Natural killer cell treated with Interleukin-12 subunit alpha and Interleukin-12 subunit beta and Interleukin-15 and Interleukin-18, amount 100 ng/mL, for 72 hours (primary cell): Measurements from ENCODE around the gene OR4A15. TPM values are rescaled to one million over a fixed set of nuclear protein-coding genes. Genes with fewer than 3 reads are reported as not detected.

Experiments
- ATAC-seq, 2 donors: fragments of 150-1000 bp; cut with Tn5 transposase in 1 of 2; sonication (Bioruptor Pico), chemical (Tn5 transposase) in 1 of 2; 2 replicates each; pipeline ENCODE4 v1.10.0; 2021
- DNase-seq: peaks from one replicate; pipeline ENCODE4 v3.0.0; 2022; ENCODE audit warnings: low spot score
- H3K27ac Mint-ChIP-seq, 2 donors: 1 replicate in 1 of 2; 2 replicates in 1 of 2; pipeline ENCODE4 v1.8.0; 2022; ENCODE audit warnings: mixed read lengths in 2 of 2, mild to moderate bottlenecking in 1 of 2, moderate library complexity in 1 of 2
- H3K27me3 Mint-ChIP-seq, 2 donors: 1 replicate in 1 of 2; 2 replicates in 1 of 2; pipeline ENCODE4 v1.8.0; 2022; ENCODE audit warnings: mixed read lengths in 2 of 2
- H3K36me3 Mint-ChIP-seq: one replicate; pipeline ENCODE4 v1.8.0; 2022; ENCODE audit warnings: mixed read lengths
- H3K4me1 Mint-ChIP-seq, 2 donors: 1 replicate in 1 of 2; 2 replicates in 1 of 2; pipeline ENCODE4 v1.8.0; 2022; ENCODE audit warnings: low read depth in 2 of 2, mixed read lengths in 2 of 2, mild to moderate bottlenecking in 1 of 2
- H3K4me3 Mint-ChIP-seq: one replicate; pipeline ENCODE4 v1.8.0; 2022; ENCODE audit warnings: mixed read lengths
- H3K9me3 Mint-ChIP-seq: 2 replicates; pipeline ENCODE4 v1.8.0; 2022; ENCODE audit warnings: mixed read lengths
- total RNA-seq, 2 donors: library from RNA; stranded (reverse); gene quantifications; one replicate each; pipeline ENCODE4 v1.2.3, GENCODE V29; 2022

OR4A15 gene
- total RNA-seq, result not detected

- H3K9me3 Mint-ChIP-seq, result peaks cover 27% of the 10 kb centered on the region
These were observed at the start of gene OR4A15 for GRCh38 chr11:55367674-55368073. OR4A15 (plus strand) TSS chr11:55367974; CDS start chr11:55367974, 0 bp downstream.

GRCh38 chr11:55324500-55324899 is 43.3 kb upstream of the OR4A15 start:
- Mint-ChIP-seq H3K9me3 (peaks cover 2% of the 10 kb centered on the region), H3K4me3 (no peak overlapping the region), H3K36me3 (peaks cover 4% of the 10 kb centered on the region), H3K27me3 (no peaks in the 10 kb centered on the region), H3K4me1 (no peaks in the 10 kb centered on the region), H3K27ac (no peak overlapping the region)
- DNase-seq (no peak), ATAC-seq (no peak)

More at GRCh38 chr11:55367674-55368073, at the start of gene OR4A15:
- no peaks in the 10 kb centered on the region for H3K27me3 Mint-ChIP-seq
- H3K36me3 Mint-ChIP-seq, result peaks cover 9% of the 10 kb centered on the region
- no peaks in the 10 kb centered on the region for H3K4me1 Mint-ChIP-seq
- ATAC-seq, result no peak
- no peak within 1 kb of the TSS for H3K27ac Mint-ChIP-seq
- no peak for DNase-seq
- no peak within 1 kb of the TSS for H3K4me3 Mint-ChIP-seq

GRCh38 chr11:55342901-55343300 is 24.9 kb upstream of the OR4A15 start, which contains the start of gene OR4A16:
OR4A16 (plus strand) TSS chr11:55343201; CDS start chr11:55343201, 0 bp downstream.
- peaks cover 17% of the 10 kb centered on the region for H3K9me3 Mint-ChIP-seq
- no peaks in the 10 kb centered on the region for H3K4me1 Mint-ChIP-seq
- H3K27me3 Mint-ChIP-seq, result no peaks in the 10 kb centered on the region
- H3K4me3 Mint-ChIP-seq, result no peak within 1 kb of the TSS
- peaks cover 5% of the 10 kb centered on the region for H3K36me3 Mint-ChIP-seq
- ATAC-seq (no peak), DNase-seq (no peak)
- H3K27ac Mint-ChIP-seq, result no peak within 1 kb of the TSS

GRCh38 chr11:55345306-55345705 is 22.5 kb upstream of the OR4A15 start:
- no peaks in the 10 kb centered on the region for H3K4me1 Mint-ChIP-seq
- peaks cover 17% of the 10 kb centered on the region for H3K9me3 Mint-ChIP-seq
- no peak overlapping the region for H3K27ac Mint-ChIP-seq
- no peaks in the 10 kb centered on the region for H3K27me3 Mint-ChIP-seq
- H3K4me3 Mint-ChIP-seq, result no peak overlapping the region
- peaks cover 4% of the 10 kb centered on the region for H3K36me3 Mint-ChIP-seq
- ATAC-seq (no peak), DNase-seq (no peak)

GRCh38 chr11:55349032-55349431 is 18.7 kb upstream of the OR4A15 start:
- Mint-ChIP-seq H3K9me3 (peaks cover 11% of the 10 kb centered on the region), H3K27me3 (no peaks in the 10 kb centered on the region), H3K4me3 (no peak overlapping the region), H3K27ac (no peak overlapping the region), H3K4me1 (no peaks in the 10 kb centered on the region), H3K36me3 (peaks cover 4% of the 10 kb centered on the region)
- DNase-seq (no peak), ATAC-seq (no peak)

- H3K27ac Mint-ChIP-seq, result no peak overlapping the region
- H3K4me1 Mint-ChIP-seq, result no peaks in the 10 kb centered on the region
- peaks cover 17% of the 10 kb centered on the region for H3K36me3 Mint-ChIP-seq
- ATAC-seq (no peak), DNase-seq (no peak)
- H3K27me3 Mint-ChIP-seq, result no peaks in the 10 kb centered on the region
- H3K4me3 Mint-ChIP-seq, result no peak overlapping the region
- peaks cover 30% of the 10 kb centered on the region for H3K9me3 Mint-ChIP-seq
These were observed 10.1 kb upstream of the OR4A15 start for GRCh38 chr11:55357560-55358184.

GRCh38 chr11:55401011-55401410 is 33.2 kb downstream of the OR4A15 start:
- DNase-seq, result no peak
- no peak overlapping the region for H3K4me3 Mint-ChIP-seq
- H3K27me3 Mint-ChIP-seq, result no peaks in the 10 kb centered on the region
- ATAC-seq, result no peak
- H3K4me1 Mint-ChIP-seq, result no peaks in the 10 kb centered on the region
- no peak overlapping the region for H3K27ac Mint-ChIP-seq
- peaks cover 7% of the 10 kb centered on the region for H3K36me3 Mint-ChIP-seq
- peaks cover 22% of the 10 kb centered on the region for H3K9me3 Mint-ChIP-seq

Other genes starting within 250 kb of the OR4A15 start
- not detected for gene TRIM48, start 105.8 kb upstream of the OR4A15 start, total RNA-seq
- not detected for gene OR4A16, start 24.8 kb upstream of the OR4A15 start, total RNA-seq
- gene OR4C15, start 186.5 kb downstream of the OR4A15 start, total RNA-seq, result not detected
- gene OR4C16, start 204.2 kb downstream of the OR4A15 start, total RNA-seq, result not detected
- not detected for gene OR4C11, start 239.7 kb downstream of the OR4A15 start, total RNA-seq